HG03103 (cell line): ENCODE results near the gene CDCA4.

Source experiments
- ATAC-seq: cut with Tn5 transposase; IDR thresholded peaks from one replicate; pipeline ENCODE4 v1.9.1; 2021; ENCODE audit warnings: low read depth; ENCODE audit not compliant: unreplicated experiment

Gene CDCA4

GRCh38 chr14:104978746-104979691, 41.9 kb downstream of the CDCA4 start:
- no peak for ATAC-seq

GRCh38 chr14:104977681-104978653, 42.9 kb downstream of the CDCA4 start, which contains the start of gene AHNAK2:
TSS of gene AHNAK2 (minus strand) at chr14:104978374. CDS start at chr14:104978237, 137 bp downstream.
- no peak for ATAC-seq

- ATAC-seq, result no peak
These were observed 43.7 kb downstream of the CDCA4 start for GRCh38 chr14:104977008-104977680.

GRCh38 chr14:104976198-104977007, 44.5 kb downstream of the CDCA4 start:
- ATAC-seq, result no peak

- no peak for ATAC-seq
These were observed 45.2 kb downstream of the CDCA4 start for GRCh38 chr14:104975481-104976197.

GRCh38 chr14:104974665-104975390, 46.1 kb downstream of the CDCA4 start:
- no peak for ATAC-seq

- no peak for ATAC-seq
These were observed 46.7 kb downstream of the CDCA4 start for GRCh38 chr14:104974146-104974541.

GRCh38 chr14:104973385-104974145, 47.3 kb downstream of the CDCA4 start:
- no peak for ATAC-seq

GRCh38 chr14:104973135-104973384, 47.8 kb downstream of the CDCA4 start:
- ATAC-seq, result no peak

- no peak for ATAC-seq
These were observed 48.4 kb downstream of the CDCA4 start for GRCh38 chr14:104972301-104973134.

GRCh38 chr14:104971447-104972240, 49.2 kb downstream of the CDCA4 start:
- no peak for ATAC-seq

- no peak for ATAC-seq
These were observed 50.4 kb downstream of the CDCA4 start for GRCh38 chr14:104970231-104971068.

- no peak for ATAC-seq
These were observed 51.1 kb downstream of the CDCA4 start for GRCh38 chr14:104969741-104970230.

GRCh38 chr14:104968541-104969401, 52.1 kb downstream of the CDCA4 start:
- no peak for ATAC-seq
